GM19463 (cell line): Measurements from ENCODE around the gene HOXA10.

Experiments
- ATAC-seq: cut with Tn5 transposase; IDR thresholded peaks from one replicate; pipeline ENCODE4 v1.9.1; 2021; ENCODE audit warnings: mild to moderate bottlenecking, moderate library complexity; ENCODE audit not compliant: unreplicated experiment

The HOXA10 gene

GRCh38 chr7:27146491-27147198 is 27.5 kb downstream of the HOXA10 start:
- ATAC-seq: no peak

- no peak for ATAC-seq
Observed at GRCh38 chr7:27145914-27146412, 28.2 kb downstream of the HOXA10 start.

GRCh38 chr7:27145165-27145913 is 28.8 kb downstream of the HOXA10 start:
- no peak for ATAC-seq

GRCh38 chr7:27144781-27145164 is 29.3 kb downstream of the HOXA10 start:
- ATAC-seq: no peak

- ATAC-seq: no peak
Observed at GRCh38 chr7:27143950-27144780, 30.0 kb downstream of the HOXA10 start.

GRCh38 chr7:27143023-27143949 is 30.8 kb downstream of the HOXA10 start, which contains the start of gene HOXA5:
Gene HOXA5, minus strand, starts transcription at chr7:27143681. Its CDS starts 74 bp downstream, at chr7:27143607.
- ATAC-seq: no peak

- ATAC-seq: no peak
Observed at GRCh38 chr7:27142580-27143022, 31.5 kb downstream of the HOXA10 start.

GRCh38 chr7:27141923-27142579 is 32.1 kb downstream of the HOXA10 start:
- no peak for ATAC-seq

- ATAC-seq: no peak
Observed at GRCh38 chr7:27141137-27141922, 32.8 kb downstream of the HOXA10 start.

GRCh38 chr7:27140126-27140857 is 33.8 kb downstream of the HOXA10 start:
- no peak for ATAC-seq

- ATAC-seq: no peak
Observed at GRCh38 chr7:27139334-27140125, 34.6 kb downstream of the HOXA10 start.

GRCh38 chr7:27138985-27139333 is 35.2 kb downstream of the HOXA10 start:
- ATAC-seq: no peak

- no peak for ATAC-seq
Observed at GRCh38 chr7:27138472-27138871, 35.6 kb downstream of the HOXA10 start.

GRCh38 chr7:27137640-27138315 is 36.3 kb downstream of the HOXA10 start:
- no peak for ATAC-seq

GRCh38 chr7:27134392-27134791 is 39.7 kb downstream of the HOXA10 start:
- peak; percentile 56 for ATAC-seq

- no peak for ATAC-seq
Observed at GRCh38 chr7:27133409-27134231, 40.5 kb downstream of the HOXA10 start.
